Measurements from ENCODE around the gene GOLGA8J. TPM values are rescaled to one million over a fixed set of nuclear protein-coding genes. Genes with fewer than 3 reads are reported as not detected.
"Not testable (repeated sequence)": the region's sequence is repeated elsewhere in the genome, so short reads cannot be mapped to it uniquely, and the experiment has no call there.

The GOLGA8J gene
- total RNA-seq, 2 experiments from 2014 or later: 0.31 to 0.80 TPM

- no peaks in the 10 kb centered on the region for H3K36me3 Mint-ChIP-seq
- H3K4me3 Mint-ChIP-seq: no peak overlapping the region
- POLR2A ChIA-PET: no interaction called here
- H3K9me3 Mint-ChIP-seq: no peaks in the 10 kb centered on the region
- ATAC-seq (ENCODE audit: low read depth): no peak
- no peak for DNase-seq
- no peak overlapping the region for H3K27ac Mint-ChIP-seq
- no peaks in the 10 kb centered on the region for H3K4me1 Mint-ChIP-seq
- peaks cover 14% of the 10 kb centered on the region for H3K27me3 Mint-ChIP-seq
Observed at GRCh38 chr15:30055604-30056003, 27.2 kb upstream of the GOLGA8J start.

GRCh38 chr15:30056166-30056565, 26.6 kb upstream of the GOLGA8J start:
- no peaks in the 10 kb centered on the region for H3K9me3 Mint-ChIP-seq
- peaks cover 14% of the 10 kb centered on the region for H3K27me3 Mint-ChIP-seq
- no peak overlapping the region for H3K27ac Mint-ChIP-seq
- DNase-seq: no peak
- H3K36me3 Mint-ChIP-seq: no peaks in the 10 kb centered on the region
- POLR2A ChIA-PET: no interaction called here
- H3K4me1 Mint-ChIP-seq: no peaks in the 10 kb centered on the region
- no peak overlapping the region for H3K4me3 Mint-ChIP-seq
- no peak for ATAC-seq (ENCODE audit: low read depth)

DNA sequence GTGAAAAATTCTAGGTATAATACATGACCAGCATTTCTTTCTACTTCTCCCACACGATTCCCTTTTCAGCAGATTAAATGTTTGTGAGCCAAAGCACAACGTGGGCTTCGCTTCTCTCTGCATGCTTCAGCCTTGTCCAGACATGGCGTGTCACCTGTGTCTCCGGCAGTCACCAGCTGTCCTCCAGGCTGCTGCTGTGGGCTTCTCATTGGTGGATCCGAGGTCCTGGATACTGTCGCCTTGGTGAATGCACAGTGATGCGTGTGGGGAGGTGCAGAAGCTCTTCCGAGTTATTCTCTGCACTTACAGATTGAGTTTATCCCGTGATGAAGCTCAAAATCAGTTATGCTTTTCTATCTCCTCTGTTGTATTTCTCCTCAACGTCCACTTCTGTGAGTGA, 23.0 kb upstream of the GOLGA8J start:
- H3K36me3 Mint-ChIP-seq: no peaks in the 10 kb centered on the region
- H3K27me3 Mint-ChIP-seq: peaks cover 4% of the 10 kb centered on the region
- POLR2A ChIA-PET: no interaction called here
- no peaks in the 10 kb centered on the region for H3K4me1 Mint-ChIP-seq
- H3K9me3 Mint-ChIP-seq: no peaks in the 10 kb centered on the region
- no peak for DNase-seq
- H3K4me3 Mint-ChIP-seq: no peak overlapping the region
- no peak overlapping the region for H3K27ac Mint-ChIP-seq
- no peak for ATAC-seq (ENCODE audit: low read depth)

DNA sequence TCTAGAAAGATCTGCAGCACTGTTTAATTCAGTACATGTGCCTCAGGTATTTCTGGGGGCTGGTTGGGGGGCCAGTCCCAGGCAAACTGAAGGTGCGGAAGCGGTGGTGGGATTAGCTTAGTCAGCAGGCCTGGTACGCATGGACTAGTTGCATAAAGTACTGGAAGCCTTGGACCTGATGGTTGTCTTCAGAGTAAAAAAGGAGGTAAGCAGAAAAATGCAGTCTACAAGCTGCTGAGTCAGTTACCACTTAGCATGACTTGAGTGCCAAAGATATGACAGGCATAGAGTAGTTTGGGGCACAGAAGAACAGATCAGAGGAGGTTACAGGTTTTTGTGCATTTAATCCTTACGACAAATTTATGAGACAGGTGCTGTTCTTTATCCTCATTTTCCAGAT, 19.9 kb upstream of the GOLGA8J start:
- DNase-seq (no peak), ATAC-seq (ENCODE audit: low read depth) (no peak)
- no peak overlapping the region for H3K27ac Mint-ChIP-seq
- H3K27me3 Mint-ChIP-seq: no peaks in the 10 kb centered on the region
- H3K9me3 Mint-ChIP-seq: peaks cover under 1% of the 10 kb centered on the region
- POLR2A ChIA-PET: no interaction called here
- no peak overlapping the region for H3K4me3 Mint-ChIP-seq
- no peaks in the 10 kb centered on the region for H3K4me1 Mint-ChIP-seq
- no peaks in the 10 kb centered on the region for H3K36me3 Mint-ChIP-seq

DNA sequence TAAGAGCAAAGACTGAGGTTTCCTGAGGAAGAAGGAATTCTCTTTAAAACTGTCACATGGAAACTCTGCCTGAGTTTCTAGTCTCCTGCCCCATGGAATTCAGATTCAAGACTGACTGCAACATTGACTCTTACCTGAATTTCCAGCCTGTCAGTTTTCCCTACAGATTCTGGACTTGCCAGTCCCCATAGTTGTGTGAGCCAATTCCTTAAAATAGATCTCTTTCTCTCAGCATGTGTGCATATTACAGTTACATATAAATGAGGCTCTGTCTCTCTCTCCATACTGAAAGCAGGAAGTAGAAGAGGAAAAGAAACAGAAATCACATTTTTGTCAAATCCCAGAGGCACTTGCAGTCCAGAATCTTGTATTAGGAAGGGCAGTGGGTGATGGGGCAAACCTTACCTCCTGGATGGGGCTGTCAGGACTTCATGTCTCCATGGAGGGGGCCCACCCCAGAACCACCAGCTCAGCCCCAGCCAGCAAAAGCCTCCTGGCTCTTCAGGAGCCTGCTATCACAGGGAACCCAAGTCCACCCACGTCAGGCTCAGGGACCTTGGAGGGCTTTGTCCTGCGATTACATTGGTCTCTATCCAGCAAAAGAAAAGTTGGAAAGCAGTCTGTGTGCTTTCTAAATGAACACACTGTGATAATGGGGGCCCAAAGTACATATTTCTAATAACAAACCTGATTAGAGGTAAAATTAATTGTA, 18.8 kb upstream of the GOLGA8J start:
- Mint-ChIP-seq H3K27ac (no peak overlapping the region), H3K4me1 (no peaks in the 10 kb centered on the region), H3K27me3 (peaks cover 2% of the 10 kb centered on the region), H3K36me3 (no peaks in the 10 kb centered on the region), H3K4me3 (no peak overlapping the region), H3K9me3 (peaks cover 1% of the 10 kb centered on the region)
- POLR2A ChIA-PET: no interaction called here
- ATAC-seq (ENCODE audit: low read depth): no peak
- no peak for DNase-seq

DNA sequence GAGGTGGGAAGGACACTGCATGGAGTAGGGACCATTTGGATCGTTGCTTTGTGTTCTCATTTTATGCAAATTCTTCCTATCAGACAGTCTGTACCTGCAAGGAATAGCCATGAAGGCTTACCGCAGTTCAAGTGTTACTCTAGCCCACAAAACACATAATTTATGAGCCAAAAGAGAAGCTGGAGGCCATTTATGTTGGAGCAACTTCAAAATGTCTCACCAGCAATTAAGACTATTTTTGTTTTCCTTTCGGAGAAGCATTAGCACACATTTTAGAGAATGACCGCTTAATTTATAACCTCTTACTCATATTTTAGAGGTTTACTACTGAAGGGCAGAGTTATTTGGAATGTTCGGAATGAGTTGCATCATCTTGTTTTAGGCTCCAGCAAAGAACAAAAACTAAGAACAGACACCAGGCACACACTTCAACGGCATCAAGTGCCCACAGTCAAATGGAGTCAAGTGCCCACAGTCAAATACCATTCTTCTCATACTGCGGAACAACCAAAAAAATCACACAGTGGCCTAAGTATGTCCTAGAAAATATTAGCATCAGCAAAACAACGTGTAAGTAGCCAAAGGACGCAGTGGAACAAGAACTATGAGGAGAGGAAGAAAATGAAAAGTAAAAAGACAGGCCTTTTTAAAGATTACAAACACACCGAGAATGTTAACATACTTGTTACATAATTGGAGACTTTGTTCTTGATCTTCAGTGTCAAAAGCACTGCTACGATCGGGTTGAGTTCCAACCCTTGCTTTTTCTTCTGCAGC, 17.5 kb upstream of the GOLGA8J start:
- Mint-ChIP-seq H3K4me1 (no peaks in the 10 kb centered on the region), H3K27me3 (peaks cover 2% of the 10 kb centered on the region), H3K9me3 (peaks cover 1% of the 10 kb centered on the region), H3K4me3 (no peak overlapping the region), H3K27ac (no peak overlapping the region), H3K36me3 (no peaks in the 10 kb centered on the region)
- DNase-seq (no peak), ATAC-seq (ENCODE audit: low read depth) (no peak)
- POLR2A ChIA-PET: no interaction called here

DNA sequence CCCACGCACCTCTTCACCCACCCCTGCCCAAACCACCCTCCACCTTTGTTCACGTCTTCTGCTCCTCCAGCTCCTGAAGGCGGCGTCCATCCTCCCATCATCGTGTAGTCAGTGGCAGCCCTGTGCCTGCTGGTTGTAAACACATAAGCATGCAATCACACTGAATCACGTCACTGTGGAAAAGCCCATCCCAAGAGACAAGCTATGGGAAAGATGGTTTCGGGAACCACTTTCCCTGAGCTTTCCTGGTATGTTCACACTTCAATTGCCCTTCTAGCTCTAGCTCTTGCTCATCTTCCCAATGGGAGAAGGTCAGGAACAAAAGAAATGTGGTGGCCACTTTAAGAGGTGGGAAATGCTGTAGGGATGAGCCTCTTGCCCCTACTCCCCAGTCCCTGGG, 14.4 kb upstream of the GOLGA8J start:
- H3K36me3 Mint-ChIP-seq: no peaks in the 10 kb centered on the region
- no peak for ATAC-seq (ENCODE audit: low read depth)
- H3K27me3 Mint-ChIP-seq: peaks cover 2% of the 10 kb centered on the region
- H3K4me3 Mint-ChIP-seq: no peak overlapping the region
- H3K4me1 Mint-ChIP-seq: no peaks in the 10 kb centered on the region
- POLR2A ChIA-PET: no interaction called here
- H3K9me3 Mint-ChIP-seq: peaks cover 1% of the 10 kb centered on the region
- no peak overlapping the region for H3K27ac Mint-ChIP-seq
- no peak for DNase-seq

GRCh38 chr15:30072630-30073029, 10.1 kb upstream of the GOLGA8J start:
- H3K36me3 Mint-ChIP-seq: no peaks in the 10 kb centered on the region
- H3K27me3 Mint-ChIP-seq: peaks cover 16% of the 10 kb centered on the region
- POLR2A ChIA-PET: no interaction called here
- DNase-seq (no peak), ATAC-seq (ENCODE audit: low read depth) (no peak)
- no peaks in the 10 kb centered on the region for H3K4me1 Mint-ChIP-seq
- H3K4me3 Mint-ChIP-seq: no peak overlapping the region
- peaks cover 1% of the 10 kb centered on the region for H3K9me3 Mint-ChIP-seq
- no peak overlapping the region for H3K27ac Mint-ChIP-seq

- Mint-ChIP-seq H3K4me3 (no peak overlapping the region), H3K4me1 (no peaks in the 10 kb centered on the region), H3K9me3 (no peaks in the 10 kb centered on the region), H3K27ac (no peak overlapping the region), H3K36me3 (no peaks in the 10 kb centered on the region), H3K27me3 (peaks cover 20% of the 10 kb centered on the region)
- POLR2A ChIA-PET: no interaction called here
- no peak for ATAC-seq (ENCODE audit: low read depth)
- no peak for DNase-seq
Observed at GRCh38 chr15:30073915-30074314, 8.8 kb upstream of the GOLGA8J start.

DNA sequence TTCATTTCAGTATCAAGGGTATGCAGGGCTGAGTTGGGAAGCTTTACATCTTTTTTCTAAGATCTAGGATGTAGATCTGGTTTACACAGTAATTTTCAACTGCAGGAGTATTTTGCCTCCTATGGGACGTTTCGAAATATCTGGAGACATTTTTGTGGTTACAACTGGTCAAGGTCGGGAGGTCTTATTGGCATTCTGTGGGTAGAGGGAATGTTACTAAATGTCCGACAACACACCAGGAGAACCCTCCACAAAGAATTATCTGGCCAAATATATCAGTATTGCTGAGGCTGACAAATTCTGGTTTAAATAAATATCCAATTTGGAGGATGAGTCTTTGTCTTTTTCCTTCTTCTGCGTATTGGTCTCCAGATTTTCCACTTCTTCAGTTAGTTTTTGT, 1.9 kb upstream of the GOLGA8J start:
- H3K9me3 Mint-ChIP-seq; H3K4me1 Mint-ChIP-seq; ATAC-seq (ENCODE audit: low read depth); H3K4me3 Mint-ChIP-seq; H3K27ac Mint-ChIP-seq; H3K36me3 Mint-ChIP-seq; POLR2A ChIA-PET; DNase-seq: not testable (repeated sequence)
- H3K27me3 Mint-ChIP-seq: peaks cover 20% of the 10 kb centered on the region

- POLR2A ChIA-PET, H3K9me3 Mint-ChIP-seq, H3K36me3 Mint-ChIP-seq, H3K4me1 Mint-ChIP-seq, DNase-seq, H3K27me3 Mint-ChIP-seq, H3K27ac Mint-ChIP-seq, H3K4me3 Mint-ChIP-seq: not testable (repeated sequence)
- peak; percentile 91 for ATAC-seq (ENCODE audit: low read depth)
Observed at GRCh38 chr15:30097827-30098226, 15.1 kb downstream of the GOLGA8J start.

DNA sequence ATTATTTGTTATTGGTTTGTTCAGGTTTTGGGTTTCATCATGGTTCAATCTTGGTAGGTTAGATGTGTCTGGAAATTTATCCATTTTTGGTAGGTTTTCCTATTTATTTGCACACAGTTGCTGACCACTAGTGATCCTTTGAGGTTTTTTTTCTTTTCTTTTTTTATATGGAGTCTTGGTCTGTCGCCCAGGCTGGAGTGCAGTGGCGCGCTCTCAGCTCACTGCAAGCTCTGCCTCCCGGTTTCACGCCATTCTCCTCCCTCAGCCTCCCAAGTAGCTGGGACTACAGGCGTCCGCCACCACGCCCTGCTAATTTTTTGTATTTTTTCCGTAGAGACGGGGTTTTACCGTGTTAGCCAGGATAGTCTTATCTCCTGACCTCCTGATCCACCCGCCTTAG, 20.1 kb downstream of the GOLGA8J start:
- ATAC-seq (ENCODE audit: low read depth); H3K9me3 Mint-ChIP-seq; POLR2A ChIA-PET; H3K27ac Mint-ChIP-seq; H3K4me1 Mint-ChIP-seq; H3K4me3 Mint-ChIP-seq; H3K36me3 Mint-ChIP-seq; H3K27me3 Mint-ChIP-seq; DNase-seq: not testable (repeated sequence)

DNA sequence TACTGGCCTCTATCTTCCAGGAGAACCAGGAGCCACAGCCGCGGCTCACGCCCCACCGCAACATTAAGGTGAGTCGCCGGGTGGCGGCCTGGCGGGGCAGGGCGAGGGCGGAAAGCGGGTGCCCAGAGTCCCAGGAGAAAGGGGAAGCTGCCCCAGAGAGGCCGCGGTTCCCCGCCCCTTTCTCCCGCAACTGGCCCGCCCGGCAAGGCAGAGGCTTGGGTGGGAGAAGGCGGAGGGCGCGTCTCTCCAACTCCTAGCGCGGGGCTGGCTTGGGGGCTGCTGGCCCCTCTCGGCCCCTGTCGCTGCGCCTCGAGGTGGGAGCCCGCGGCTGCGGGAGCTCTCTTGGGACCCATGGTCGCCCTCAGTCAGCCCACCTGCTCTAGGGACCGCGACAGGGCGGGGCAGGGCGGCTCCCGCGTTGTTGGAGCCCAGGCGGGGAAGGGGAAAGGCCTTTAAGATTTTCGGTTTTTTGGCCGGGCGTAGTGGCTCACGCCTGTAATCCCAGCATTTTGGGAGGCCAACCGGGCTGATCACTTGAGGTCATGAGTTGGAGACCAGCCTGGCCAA, 21.3 kb downstream of the GOLGA8J start:
- peak; percentile 70 for ATAC-seq (ENCODE audit: low read depth)
- POLR2A ChIA-PET, H3K9me3 Mint-ChIP-seq, H3K4me1 Mint-ChIP-seq, H3K27ac Mint-ChIP-seq, H3K27me3 Mint-ChIP-seq, H3K36me3 Mint-ChIP-seq, DNase-seq: not testable (repeated sequence)
- H3K4me3 Mint-ChIP-seq: peak overlapping the region; percentile 48

DNA sequence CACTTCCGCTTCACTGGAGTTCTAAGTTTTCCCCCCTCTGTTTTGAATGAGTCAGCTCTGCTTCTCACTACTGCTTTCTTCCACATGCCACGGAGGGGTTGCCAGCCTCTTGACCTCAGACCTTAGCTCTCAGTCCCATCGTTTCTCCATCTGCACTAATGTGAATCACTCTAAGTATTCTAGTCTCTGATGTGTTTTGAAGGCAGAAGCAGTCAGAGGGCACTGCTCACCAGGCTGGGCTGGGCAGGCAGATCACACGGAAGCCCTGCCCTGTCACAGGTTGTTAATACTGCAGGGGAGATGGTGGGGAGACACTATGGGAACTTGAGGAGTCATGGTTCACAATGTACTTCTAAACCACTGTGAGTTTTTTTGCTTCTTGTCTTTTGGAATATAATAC, 27.8 kb downstream of the GOLGA8J start:
- H3K27ac Mint-ChIP-seq; POLR2A ChIA-PET; H3K9me3 Mint-ChIP-seq; DNase-seq; H3K4me3 Mint-ChIP-seq; H3K36me3 Mint-ChIP-seq; H3K27me3 Mint-ChIP-seq; ATAC-seq (ENCODE audit: low read depth); H3K4me1 Mint-ChIP-seq: not testable (repeated sequence)

Data from activated naive CD8-positive, alpha-beta T cell treated with anti-CD3 and anti-CD28 coated beads, Interleukin-2, amount 10 ng/mL, durations not matched to agents 7 days and 5 days (primary cell).